ENCODE results near the gene ENC1.

ENC1 gene

DNA sequence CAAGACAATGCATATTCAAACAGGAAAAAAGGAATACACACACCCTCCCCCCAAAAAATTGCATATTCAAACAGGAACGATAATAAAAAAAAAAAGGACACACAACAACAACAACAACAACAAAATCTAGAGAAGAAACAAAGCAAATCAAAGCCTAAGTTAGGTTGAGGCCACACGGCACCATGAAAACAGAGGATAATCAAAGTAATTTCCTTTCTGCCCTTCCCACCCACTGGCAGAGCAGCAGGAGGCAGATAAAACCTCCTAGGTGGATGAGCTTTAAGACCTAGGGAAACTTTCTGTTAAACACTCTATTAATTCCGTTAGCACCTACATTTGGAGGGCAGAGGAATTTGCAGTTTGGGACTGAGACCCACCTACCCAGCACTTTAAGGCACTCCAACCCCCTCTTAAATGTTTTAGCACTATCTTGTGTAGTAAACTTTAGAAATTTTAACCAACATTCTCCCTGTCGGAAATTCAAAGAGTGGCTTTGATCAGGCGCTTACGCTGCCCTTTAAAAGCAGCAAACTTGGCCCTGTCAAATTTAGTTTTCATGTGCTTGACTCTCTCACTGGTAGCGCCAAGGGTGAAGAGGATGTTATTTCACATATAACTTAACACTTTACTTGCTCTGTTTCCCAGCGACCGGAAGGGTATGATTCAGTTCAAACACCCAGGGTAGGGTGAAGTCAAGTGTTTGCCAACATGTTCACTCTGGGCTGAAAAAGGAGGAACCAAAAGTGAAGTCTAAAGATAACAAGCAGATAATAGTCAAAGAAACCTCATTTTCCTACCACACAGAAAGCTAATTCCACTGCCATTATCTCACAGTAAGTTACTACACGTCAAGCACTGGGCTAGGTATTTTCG is 9.2 kb downstream of the ENC1 start:
- no peak for FAIRE-seq
- TF ChIP-seq POLR2A (IDR thresholded peaks at IDR 0.05; ENCODE audit: low read depth, low read length), result no peak
- no peak for DNase-seq (ENCODE audit: insufficient read length, low spot score)

DNA sequence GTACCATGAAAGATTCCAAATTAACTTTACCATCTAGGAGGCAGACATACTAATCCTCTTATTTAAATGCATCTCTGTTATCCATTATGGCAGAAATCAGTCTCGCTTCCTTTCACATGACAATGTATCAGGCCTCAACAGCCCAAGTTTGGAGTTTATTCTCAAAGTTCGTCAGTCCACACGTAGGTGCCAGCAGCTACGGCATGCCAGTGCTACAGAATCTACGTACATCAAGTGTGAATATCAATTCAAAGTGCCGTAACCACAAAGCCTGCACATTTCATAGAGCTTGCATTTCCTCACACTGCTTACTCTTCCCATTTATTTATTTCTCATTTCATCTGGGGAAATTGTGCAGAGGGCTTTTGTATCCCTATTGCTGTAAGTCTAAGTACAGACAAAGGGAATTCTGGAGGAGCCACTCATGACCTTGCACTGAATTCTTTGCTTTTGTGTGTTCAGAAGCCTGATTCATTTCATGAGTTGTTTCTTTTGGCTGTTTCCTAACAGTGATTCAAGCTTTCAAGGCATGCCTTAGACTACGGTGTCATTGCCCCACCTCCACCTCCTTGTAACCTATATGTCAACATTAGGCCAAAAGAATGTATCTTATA is 10.0 kb downstream of the ENC1 start:
- FAIRE-seq (peak; percentile 11), DNase-seq (ENCODE audit: insufficient read length, low spot score) (peak; percentile 42)
- no peak for TF ChIP-seq POLR2A (IDR thresholded peaks at IDR 0.05; ENCODE audit: low read depth, low read length)

DNA sequence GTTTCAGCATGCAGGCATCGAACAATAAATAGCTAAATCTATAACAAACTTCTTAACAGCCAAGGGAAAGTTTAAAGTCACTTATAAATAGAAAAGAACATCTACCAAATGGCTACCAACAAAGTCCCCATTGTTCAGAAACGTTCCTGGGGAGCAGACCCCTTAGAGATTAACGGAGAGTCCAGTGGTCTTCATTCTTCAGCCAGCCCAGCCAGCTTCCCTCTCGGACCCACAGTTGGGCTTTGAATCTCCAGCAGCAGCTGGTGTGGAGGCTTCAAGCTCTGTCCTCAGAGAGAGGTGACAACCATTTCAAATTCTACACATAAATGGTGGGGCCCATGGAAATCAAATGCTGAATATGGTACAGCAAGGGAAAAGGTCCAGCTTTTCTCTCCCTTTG is 11.2 kb downstream of the ENC1 start:
- FAIRE-seq, result no peak
- TF ChIP-seq POLR2A (IDR thresholded peaks at IDR 0.05; ENCODE audit: low read depth, low read length), result no peak
- DNase-seq (ENCODE audit: insufficient read length, low spot score), result no peak

DNA sequence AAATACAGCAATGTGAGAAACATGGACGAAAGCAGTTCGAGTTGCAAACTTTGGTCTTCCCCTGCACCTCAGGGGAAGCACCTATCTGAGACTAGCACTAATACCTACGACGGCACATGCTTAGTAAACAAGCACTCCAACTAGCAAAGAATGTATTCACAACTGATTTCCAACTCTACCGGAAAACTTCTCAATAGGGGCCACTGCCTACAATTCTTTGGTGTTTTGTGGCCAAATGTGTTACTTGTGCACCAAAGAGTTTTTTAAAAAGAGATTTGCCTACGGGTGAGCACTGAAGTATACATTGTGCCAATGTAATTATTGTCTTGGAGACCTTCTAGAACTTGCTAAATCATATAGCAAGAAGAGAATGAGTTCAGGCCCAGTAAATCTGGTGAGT is 12.2 kb downstream of the ENC1 start:
- no peak for TF ChIP-seq POLR2A (IDR thresholded peaks at IDR 0.05; ENCODE audit: low read depth, low read length)
- DNase-seq (ENCODE audit: insufficient read length, low spot score), result no peak
- no peak for FAIRE-seq

DNA sequence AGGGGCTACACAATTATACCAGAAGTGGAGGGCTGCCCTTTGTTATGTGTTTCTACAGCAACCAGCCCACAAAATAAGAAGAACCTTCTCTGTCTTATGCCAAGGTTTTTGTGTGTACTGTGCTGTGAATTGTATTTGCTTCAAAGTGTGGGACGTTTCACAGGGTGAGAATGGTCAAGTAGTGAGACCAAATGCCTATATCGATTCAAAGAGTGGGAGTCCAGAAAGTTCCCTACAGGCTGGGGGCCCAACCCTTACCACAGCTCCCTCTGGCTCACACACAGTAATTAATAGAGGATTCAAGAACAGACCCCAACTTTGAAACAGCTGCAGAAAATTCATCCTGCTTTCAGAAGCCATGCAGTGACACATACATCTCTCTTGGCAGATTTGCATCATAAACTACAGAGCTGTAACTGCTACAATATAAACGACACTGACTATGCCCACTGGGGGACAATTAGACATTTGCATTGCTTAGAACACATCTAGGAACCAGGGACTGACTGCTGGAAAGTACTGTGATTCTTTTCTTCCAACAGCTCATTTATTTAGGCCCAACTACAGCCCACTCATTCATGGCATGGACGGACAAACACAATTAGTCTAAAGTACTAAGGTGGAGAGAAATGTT is 12.8 kb downstream of the ENC1 start:
- TF ChIP-seq POLR2A (IDR thresholded peaks at IDR 0.05; ENCODE audit: low read depth, low read length), result no peak
- DNase-seq (ENCODE audit: insufficient read length, low spot score), result no peak
- FAIRE-seq, result no peak

DNA sequence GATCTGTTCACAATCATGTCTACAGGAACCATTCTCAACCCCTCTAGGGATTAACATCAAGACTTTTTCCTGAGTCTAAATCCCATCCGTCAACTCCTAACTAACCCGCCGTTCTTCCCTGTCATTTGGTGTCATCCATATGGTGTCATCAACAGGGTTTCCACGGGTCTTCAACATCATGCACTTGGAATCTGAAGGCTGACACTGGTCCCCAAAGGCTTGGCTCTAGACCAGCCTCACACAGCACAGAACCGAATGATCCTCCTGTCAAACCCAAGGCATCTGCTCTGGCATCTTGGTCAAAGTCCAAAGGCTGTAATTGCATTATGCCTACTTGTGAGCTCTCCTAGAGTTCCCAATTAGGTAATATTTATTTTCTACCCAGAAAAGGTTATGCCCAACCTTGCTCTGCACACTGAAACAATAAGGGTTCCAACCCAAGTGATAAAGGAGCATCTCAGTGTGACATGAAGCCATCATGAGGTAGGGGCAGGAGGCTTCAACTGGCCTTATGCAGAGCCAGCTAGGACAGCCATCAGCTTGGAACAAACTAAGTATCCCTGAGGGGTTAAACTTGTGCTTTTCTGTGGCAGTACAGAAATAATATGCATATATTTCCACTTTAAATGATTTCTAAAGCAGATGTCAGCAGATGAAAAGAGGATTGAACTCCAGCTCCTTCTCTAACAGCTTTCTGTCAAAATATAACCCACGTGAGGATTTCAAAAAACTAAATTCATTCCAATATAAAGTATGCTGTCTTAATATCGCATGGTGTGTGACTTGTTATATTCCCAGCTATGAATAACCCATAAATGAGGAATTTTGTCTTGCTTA is 13.9 kb downstream of the ENC1 start:
- no peak for TF ChIP-seq POLR2A (IDR thresholded peaks at IDR 0.05; ENCODE audit: low read depth, low read length)
- no peak for FAIRE-seq
- no peak for DNase-seq (ENCODE audit: insufficient read length, low spot score)

DNA sequence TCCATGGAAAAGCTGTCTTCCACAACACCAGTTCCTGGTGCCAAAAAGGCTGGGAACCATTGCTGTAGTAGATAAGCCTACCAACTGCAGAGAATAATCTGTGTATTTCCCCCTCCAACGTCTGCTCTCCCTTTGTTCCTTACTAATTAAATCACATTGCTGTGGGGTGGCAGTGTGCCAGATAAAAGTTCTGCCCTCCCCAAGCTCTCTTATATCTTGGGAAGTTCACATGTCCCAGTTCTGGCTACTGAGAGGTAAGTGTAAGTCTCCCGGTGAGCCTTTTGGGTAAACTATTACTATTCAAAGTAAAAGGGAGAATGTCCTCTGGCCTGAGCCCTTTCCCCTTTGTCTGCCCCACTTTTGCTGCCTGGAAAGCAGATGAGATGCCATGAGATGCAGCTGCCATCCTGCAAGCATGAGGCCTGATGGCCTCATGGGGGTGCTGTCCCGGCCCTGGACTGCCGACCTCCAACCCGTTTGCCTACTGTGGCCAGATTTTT is 14.7 kb downstream of the ENC1 start:
- no peak for FAIRE-seq
- no peak for TF ChIP-seq POLR2A (IDR thresholded peaks at IDR 0.05; ENCODE audit: low read depth, low read length)
- DNase-seq (ENCODE audit: insufficient read length, low spot score), result no peak

DNA sequence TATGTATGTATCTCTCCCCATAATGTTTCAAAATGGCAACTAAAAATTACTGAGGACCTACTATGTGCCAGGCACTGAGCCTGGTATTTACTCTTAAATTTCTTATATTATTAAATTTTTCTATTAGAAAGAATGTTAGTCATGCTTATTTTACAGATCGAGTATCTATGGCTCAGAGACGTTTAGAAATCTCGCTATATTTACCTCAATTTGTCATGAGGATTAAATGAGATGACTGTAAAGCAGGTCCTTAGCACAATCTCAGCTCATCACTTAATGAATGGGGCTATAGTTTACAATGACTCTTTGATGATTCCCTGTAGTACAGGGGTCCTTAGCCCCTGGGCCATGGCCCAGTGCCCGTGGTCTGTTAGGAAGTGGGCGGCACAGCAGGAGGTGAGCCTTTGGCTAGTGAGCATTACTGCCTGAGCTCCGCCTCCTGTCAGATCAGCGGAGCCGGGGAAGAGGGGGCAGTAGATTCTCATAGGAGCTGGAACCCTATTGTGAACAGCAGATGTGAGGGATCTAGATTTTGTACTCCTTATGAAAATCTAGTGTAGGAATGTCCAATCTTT is 15.5 kb downstream of the ENC1 start:
- DNase-seq (ENCODE audit: insufficient read length, low spot score), result no peak
- FAIRE-seq, result no peak

DNA sequence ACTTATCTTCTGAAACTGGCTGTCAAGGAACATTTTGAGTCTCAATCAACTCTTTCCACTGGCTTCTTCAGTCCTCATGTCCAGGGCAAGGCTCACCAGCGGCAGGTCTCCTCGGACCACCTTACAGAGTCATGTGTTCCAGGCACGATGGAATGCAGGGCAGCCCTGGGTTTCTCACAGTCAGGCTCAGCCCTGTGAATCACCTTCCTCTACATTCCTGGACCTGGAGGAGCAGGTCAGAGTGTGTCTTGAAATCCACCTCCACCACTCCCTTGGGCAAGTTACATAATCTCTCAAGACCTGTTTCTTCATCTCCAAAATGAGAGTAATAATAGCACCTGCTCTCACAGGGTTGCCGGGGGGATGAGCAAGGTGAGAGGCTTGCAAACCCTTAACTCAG is 16.0 kb downstream of the ENC1 start:
- no peak for DNase-seq (ENCODE audit: insufficient read length, low spot score)
- FAIRE-seq, result no peak
- TF ChIP-seq POLR2A (IDR thresholded peaks at IDR 0.05; ENCODE audit: low read depth, low read length), result no peak

More for the DNA sequence above, 15.5 kb downstream of the ENC1 start:
- TF ChIP-seq POLR2A (IDR thresholded peaks at IDR 0.05; ENCODE audit: low read depth, low read length), result no peak

DNA sequence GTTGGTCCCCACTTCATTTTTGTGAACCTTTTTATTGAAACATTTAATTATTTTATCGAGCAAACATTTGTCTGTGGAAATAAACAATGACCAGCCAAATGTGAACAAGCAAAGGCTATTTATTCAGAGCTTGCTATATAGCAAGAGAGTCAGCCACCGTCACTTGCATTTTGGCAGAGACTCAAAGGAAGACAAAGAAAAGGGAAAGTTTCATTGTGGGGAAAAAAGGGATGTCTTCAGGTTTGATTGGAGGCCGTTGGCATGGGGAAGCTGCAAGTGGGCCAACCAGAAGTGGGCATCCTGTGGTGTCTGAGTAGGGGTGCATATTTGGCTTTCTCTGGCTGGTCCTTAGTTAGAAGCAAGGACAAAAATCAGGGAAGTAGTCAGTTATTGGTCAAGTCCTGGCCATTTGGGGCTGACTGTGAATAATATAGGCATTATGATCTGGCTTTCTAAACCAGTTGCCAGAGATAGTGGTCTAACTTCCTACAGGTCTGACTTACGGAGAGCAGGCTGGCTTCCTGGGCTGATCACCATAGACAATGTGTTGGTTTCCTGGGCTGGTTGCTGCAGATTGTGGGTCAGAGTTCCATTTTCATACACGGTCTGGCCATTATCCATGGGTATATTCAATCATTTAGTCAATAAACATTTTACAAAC is 16.6 kb downstream of the ENC1 start:
- DNase-seq (ENCODE audit: insufficient read length, low spot score), result no peak
- TF ChIP-seq POLR2A (IDR thresholded peaks at IDR 0.05; ENCODE audit: low read depth, low read length), result no peak
- no peak for FAIRE-seq

DNA sequence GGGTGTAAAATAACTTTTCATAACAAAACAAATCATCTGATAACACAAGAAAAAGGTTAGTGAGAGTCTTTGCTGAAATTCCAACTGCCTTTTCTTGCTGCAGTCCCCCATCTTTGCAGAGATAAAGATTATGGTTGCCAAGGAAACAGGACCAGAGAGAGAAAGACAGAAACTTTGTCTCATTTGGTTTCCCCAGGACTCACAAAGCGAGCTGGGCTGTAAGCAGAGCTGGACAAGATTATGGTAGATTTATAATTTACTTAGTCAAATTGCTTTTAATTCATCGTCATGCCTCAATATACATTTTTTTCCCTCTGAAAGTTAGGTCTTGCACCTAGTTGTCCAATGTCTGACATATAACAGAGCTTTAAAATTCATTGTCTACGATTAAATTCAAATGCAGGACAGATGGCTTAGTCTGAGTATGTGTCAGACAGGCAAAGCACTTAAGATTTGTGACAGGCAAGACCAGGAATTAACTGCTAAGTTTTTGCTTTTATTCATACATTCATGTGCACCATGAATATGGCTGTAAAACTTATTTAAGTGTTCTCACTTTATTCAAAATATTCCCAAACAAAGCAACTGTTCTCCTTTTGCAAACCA is 17.4 kb downstream of the ENC1 start:
- no peak for FAIRE-seq
- no peak for DNase-seq (ENCODE audit: insufficient read length, low spot score)
- no peak for TF ChIP-seq POLR2A (IDR thresholded peaks at IDR 0.05; ENCODE audit: low read depth, low read length)

DNA sequence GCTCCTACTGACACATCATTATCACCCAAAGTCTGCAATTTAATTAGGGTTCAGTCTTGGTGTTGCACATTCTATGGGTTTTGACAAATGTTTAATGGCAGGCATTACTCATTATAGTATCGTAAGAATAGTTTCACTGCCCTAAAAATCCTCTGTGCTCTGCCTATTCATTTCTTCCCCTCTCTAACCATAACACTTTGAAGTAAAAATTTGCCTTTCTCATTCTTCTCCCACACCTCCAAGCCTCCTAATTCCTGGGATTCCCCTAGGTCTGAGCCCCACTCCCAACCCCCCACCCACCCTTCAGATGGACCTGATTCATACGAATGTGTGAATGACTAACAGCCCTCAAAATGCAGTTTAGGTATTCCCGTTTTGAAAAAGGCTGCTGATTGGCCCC is 18.4 kb downstream of the ENC1 start:
- DNase-seq (ENCODE audit: insufficient read length, low spot score) (no peak), FAIRE-seq (no peak)
- no peak for TF ChIP-seq POLR2A (IDR thresholded peaks at IDR 0.05; ENCODE audit: low read depth, low read length)

Measured in H54 (cell line).